ENCODE measurements around the gene TRIML2. TPM values are rescaled to one million over a fixed set of nuclear protein-coding genes. Genes with fewer than 3 reads are reported as not detected.

The TRIML2 gene
- not detected in 2 replicates for total RNA-seq

GRCh38 chr4:188109157-188109755, at the start of gene TRIML2:
TSS of gene TRIML2 (minus strand) at chr4:188109603. CDS start at chr4:188105368, 4,235 bp downstream.

DNA sequence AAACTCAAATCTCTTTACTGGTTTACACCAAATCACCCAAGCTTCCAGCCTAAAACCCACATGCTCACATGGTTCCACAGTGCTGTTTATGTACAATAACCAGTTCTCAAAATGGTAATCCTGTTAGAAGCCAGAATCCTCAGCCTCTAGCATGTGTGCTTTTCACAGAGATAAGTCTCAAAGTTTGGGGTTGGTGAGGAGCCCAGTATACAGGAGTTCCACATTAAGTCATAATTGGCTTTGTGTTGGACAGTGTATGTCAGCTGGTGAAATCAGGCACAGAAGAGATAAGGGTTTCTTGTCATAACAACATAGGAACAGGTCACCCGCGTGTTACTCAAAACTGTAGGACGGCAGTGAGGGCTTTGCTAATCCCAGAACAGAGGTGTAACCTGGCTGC, 29.7 kb upstream of the TRIML2 start, which contains the start of gene TRIML1:
TSS of gene TRIML1 (plus strand) at position 301 of the 400 bp plus-strand sequence. CDS start 118 bp downstream, outside the sequence.

Small RNA genes within 50 kb of the gene (small RNA-seq; reads per million reads assigned to genes)
- gene RNU6-173P = not detected

Other genes with a start within 250 kb of the TRIML2 start
- not detected in 2 replicates for gene ZFP42, start 113.8 kb downstream of the TRIML2 start, total RNA-seq
- not detected in 2 replicates for gene TRIML1, start 29.8 kb upstream of the TRIML2 start, total RNA-seq